Measurements from ENCODE around the gene PVALB. TPM values are rescaled to one million over a fixed set of nuclear protein-coding genes. Genes with fewer than 3 reads are reported as not detected.

The PVALB gene
- total and polyA plus RNA-seq, 4 donors = 0.73 to 3.0 (median 2.4) TPM; not detected in 1

GRCh38 chr22:36797374-36797773 is 19.5 kb downstream of the PVALB start:
- Histone ChIP-seq H3K27me3 (ENCODE audit: control insufficient read depth in 3 of 3, insufficient read depth in 3 of 3, low read length in 2 of 3) (peaks cover 0 to 7% (median 2%) of the 10 kb centered on the region in 3 donors), H3K4me3 (no peak overlapping the region), H3K9me3 (ENCODE audit: control insufficient read depth in 4 of 4, insufficient read depth in 3 of 4, low read length in 3 of 4) (peaks cover 0 to 2% (median 0%) of the 10 kb centered on the region in 4 donors), H3K4me1 (ENCODE audit: control insufficient read depth in 5 of 5, insufficient read depth in 5 of 5, low read length in 5 of 5) (no peaks in the 10 kb centered on the region), H3K27ac (ENCODE audit: low read depth in 1 of 2, low read length in 1 of 2) (no peak overlapping the region), H3K9ac (ENCODE audit: insufficient read depth in 1 of 2, low read length in 2 of 2) (no peak overlapping the region), H3K36me3 (ENCODE audit: control insufficient read depth in 4 of 4, insufficient read depth in 4 of 4, low read length in 4 of 4) (no peaks in the 10 kb centered on the region)
- no peak for ATAC-seq (ENCODE audit: insufficient read depth, low FRiP score)
- DNase-seq = no peak
- WGBS, 2 donors = 75 to 79% methylated on average over 9 of the region's 9 CpGs
- TF ChIP-seq, protein P1, sequence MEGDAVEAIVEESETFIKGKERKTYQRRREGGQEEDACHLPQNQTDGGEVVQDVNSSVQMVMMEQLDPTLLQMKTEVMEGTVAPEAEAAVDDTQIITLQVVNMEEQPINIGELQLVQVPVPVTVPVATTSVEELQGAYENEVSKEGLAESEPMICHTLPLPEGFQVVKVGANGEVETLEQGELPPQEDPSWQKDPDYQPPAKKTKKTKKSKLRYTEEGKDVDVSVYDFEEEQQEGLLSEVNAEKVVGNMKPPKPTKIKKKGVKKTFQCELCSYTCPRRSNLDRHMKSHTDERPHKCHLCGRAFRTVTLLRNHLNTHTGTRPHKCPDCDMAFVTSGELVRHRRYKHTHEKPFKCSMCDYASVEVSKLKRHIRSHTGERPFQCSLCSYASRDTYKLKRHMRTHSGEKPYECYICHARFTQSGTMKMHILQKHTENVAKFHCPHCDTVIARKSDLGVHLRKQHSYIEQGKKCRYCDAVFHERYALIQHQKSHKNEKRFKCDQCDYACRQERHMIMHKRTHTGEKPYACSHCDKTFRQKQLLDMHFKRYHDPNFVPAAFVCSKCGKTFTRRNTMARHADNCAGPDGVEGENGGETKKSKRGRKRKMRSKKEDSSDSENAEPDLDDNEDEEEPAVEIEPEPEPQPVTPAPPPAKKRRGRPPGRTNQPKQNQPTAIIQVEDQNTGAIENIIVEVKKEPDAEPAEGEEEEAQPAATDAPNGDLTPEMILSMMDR (IDR thresholded peaks at IDR 0.05; ENCODE audit: control extremely low read depth, extremely low read depth) = no peak

GRCh38 chr22:36796552-36797175 is 20.2 kb downstream of the PVALB start:
- Histone ChIP-seq H3K27ac (ENCODE audit: low read depth in 1 of 2, low read length in 1 of 2) (no peak overlapping the region), H3K36me3 (ENCODE audit: control insufficient read depth in 4 of 4, insufficient read depth in 4 of 4, low read length in 4 of 4) (no peaks in the 10 kb centered on the region), H3K9me3 (ENCODE audit: control insufficient read depth in 4 of 4, insufficient read depth in 3 of 4, low read length in 3 of 4) (peaks cover 0 to 2% (median 0%) of the 10 kb centered on the region in 4 donors), H3K9ac (ENCODE audit: insufficient read depth in 1 of 2, low read length in 2 of 2) (no peak overlapping the region), H3K4me1 (ENCODE audit: control insufficient read depth in 5 of 5, insufficient read depth in 5 of 5, low read length in 5 of 5) (no peaks in the 10 kb centered on the region), H3K27me3 (ENCODE audit: control insufficient read depth in 3 of 3, insufficient read depth in 3 of 3, low read length in 2 of 3) (peaks cover 0 to 7% (median 1%) of the 10 kb centered on the region in 3 donors), H3K4me3 (no peak overlapping the region)
- ATAC-seq (ENCODE audit: insufficient read depth, low FRiP score) = no peak
- TF ChIP-seq, protein P1 (IDR thresholded peaks at IDR 0.05; ENCODE audit: control extremely low read depth, extremely low read depth) = no peak
- no peak for DNase-seq
- WGBS, 2 donors = 65 to 80% methylated on average over 7 of the region's 7 CpGs

DNA sequence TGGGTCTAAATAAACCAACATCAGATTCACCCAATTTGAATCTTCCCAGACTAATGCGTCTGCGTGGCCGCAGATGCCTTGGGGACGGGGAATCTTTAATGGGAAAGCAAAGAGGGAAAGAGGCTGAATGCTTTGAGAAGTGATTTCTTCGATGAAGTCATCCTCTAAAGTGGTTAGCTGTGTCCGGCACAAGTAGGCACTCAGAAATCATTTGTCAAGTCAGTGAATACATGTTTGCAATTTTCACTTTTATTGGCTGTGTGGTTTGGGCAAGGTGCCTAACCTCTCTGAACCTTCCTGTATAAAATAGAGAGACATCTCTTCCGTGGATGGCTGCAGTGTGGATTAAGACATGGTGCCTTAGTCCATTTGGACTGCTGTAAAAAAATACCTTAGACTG is 21.2 kb downstream of the PVALB start:
- Histone ChIP-seq H3K27ac (ENCODE audit: low read depth in 1 of 2, low read length in 1 of 2) (no peak overlapping the region), H3K9me3 (ENCODE audit: control insufficient read depth in 4 of 4, insufficient read depth in 3 of 4, low read length in 3 of 4) (no peaks in the 10 kb centered on the region), H3K4me3 (no peak overlapping the region), H3K9ac (ENCODE audit: insufficient read depth in 1 of 2, low read length in 2 of 2) (no peak overlapping the region), H3K27me3 (ENCODE audit: control insufficient read depth in 3 of 3, insufficient read depth in 3 of 3, low read length in 2 of 3) (peaks cover 3 to 7% (median 4%) of the 10 kb centered on the region in 3 donors), H3K4me1 (ENCODE audit: control insufficient read depth in 5 of 5, insufficient read depth in 5 of 5, low read length in 5 of 5) (no peaks in the 10 kb centered on the region), H3K36me3 (ENCODE audit: control insufficient read depth in 4 of 4, insufficient read depth in 4 of 4, low read length in 4 of 4) (no peaks in the 10 kb centered on the region)
- TF ChIP-seq, protein P1 (IDR thresholded peaks at IDR 0.05; ENCODE audit: control extremely low read depth, extremely low read depth) = no peak
- WGBS, 2 donors = 65 to 87% methylated on average over 7 of the region's 7 CpGs
- no peak for DNase-seq
- no peak for ATAC-seq (ENCODE audit: insufficient read depth, low FRiP score)

- ATAC-seq (ENCODE audit: insufficient read depth, low FRiP score) (no peak), DNase-seq (no peak)
- Histone ChIP-seq H3K36me3 (ENCODE audit: control insufficient read depth in 4 of 4, insufficient read depth in 4 of 4, low read length in 4 of 4) (no peaks in the 10 kb centered on the region), H3K27ac (ENCODE audit: low read depth in 1 of 2, low read length in 1 of 2) (no peak overlapping the region), H3K4me1 (ENCODE audit: control insufficient read depth in 5 of 5, insufficient read depth in 5 of 5, low read length in 5 of 5) (no peaks in the 10 kb centered on the region), H3K9ac (ENCODE audit: insufficient read depth in 1 of 2, low read length in 2 of 2) (no peak overlapping the region), H3K4me3 (no peak overlapping the region), H3K27me3 (ENCODE audit: control insufficient read depth in 3 of 3, insufficient read depth in 3 of 3, low read length in 2 of 3) (peaks cover 3 to 5% (median 4%) of the 10 kb centered on the region in 3 donors), H3K9me3 (ENCODE audit: control insufficient read depth in 4 of 4, insufficient read depth in 3 of 4, low read length in 3 of 4) (no peaks in the 10 kb centered on the region)
- WGBS, 2 donors = 40 to 43% methylated on average over 7 of the region's 7 CpGs
- TF ChIP-seq, protein P1 (IDR thresholded peaks at IDR 0.05; ENCODE audit: control extremely low read depth, extremely low read depth) = no peak
Measured at GRCh38 chr22:36790648-36791047, 26.2 kb downstream of the PVALB start.
